Activated naive CD4-positive, alpha-beta T cell treated with anti-CD3 and anti-CD28 coated beads, Interleukin-2, amount 50 U/mL, for 24 hours (primary cell): Measurements from ENCODE around the gene DDRGK1.

Source experiments
- H3K27ac Mint-ChIP-seq: one replicate; pipeline ENCODE4 v1.8.0; 2021; ENCODE audit warnings: mild to moderate bottlenecking, mixed read lengths
- H3K27me3 Mint-ChIP-seq: one replicate; pipeline ENCODE4 v1.8.0; 2021; ENCODE audit warnings: mixed read lengths
- H3K36me3 Mint-ChIP-seq: one replicate; pipeline ENCODE4 v1.8.0; 2021; ENCODE audit warnings: mixed read lengths
- H3K4me1 Mint-ChIP-seq: one replicate; pipeline ENCODE4 v1.8.0; 2021; ENCODE audit warnings: mixed read lengths
- H3K4me3 Mint-ChIP-seq: one replicate; pipeline ENCODE4 v1.8.0; 2021; ENCODE audit warnings: mild to moderate bottlenecking, mixed read lengths
- H3K9me3 Mint-ChIP-seq: one replicate; pipeline ENCODE4 v1.8.0; 2021; ENCODE audit warnings: mixed read lengths

DDRGK1 gene

DNA sequence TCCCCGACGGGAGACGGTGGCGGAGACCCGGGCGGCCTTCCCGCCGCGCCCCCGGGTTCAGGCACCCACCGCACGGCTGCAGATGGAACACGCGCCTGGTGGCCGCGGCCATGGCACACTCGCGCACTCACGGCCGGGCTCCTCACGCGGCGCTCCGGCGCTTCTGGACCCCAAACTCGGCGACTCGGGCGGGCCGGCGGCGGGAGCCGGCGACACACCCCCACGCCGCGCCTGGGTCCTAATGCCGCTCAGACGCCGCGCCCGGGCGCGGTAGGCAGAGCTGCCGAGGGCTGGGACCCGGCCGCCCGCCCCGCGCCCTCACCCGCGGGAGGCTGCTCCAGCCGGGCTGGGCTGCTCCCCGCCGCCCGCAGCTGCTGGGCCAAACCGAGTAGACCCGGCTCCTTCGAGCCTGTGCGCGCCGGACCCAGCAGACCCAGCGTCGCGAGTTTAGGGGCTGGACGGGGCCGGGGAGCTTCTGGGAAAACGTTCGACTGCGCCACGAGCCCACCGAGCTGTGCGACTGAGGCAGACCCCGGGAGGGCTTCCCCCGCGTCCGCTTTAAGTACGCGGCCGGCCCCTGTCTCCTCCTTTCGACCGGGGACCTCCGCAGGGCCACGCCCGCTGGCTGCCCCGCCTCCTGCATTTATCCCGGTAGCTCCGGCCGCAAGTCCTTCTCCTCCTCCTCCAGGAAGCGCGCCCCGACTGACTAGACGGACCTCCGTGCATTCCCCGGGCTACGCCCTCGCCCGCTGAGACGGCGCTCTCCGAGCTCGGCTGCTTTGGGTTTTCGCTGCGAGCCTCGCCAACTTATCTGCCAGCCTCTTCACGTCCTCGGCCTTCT lies 34.8 kb upstream of the DDRGK1 start, which contains the start of gene SLC4A11:
SLC4A11 (minus strand) TSS at position 165 of the 841 bp plus-strand sequence; CDS start at position 112, 53 bp downstream.
- peaks cover 12% of the 10 kb centered on the region for H3K4me1 Mint-ChIP-seq
- H3K36me3 Mint-ChIP-seq = no peaks in the 10 kb centered on the region
- H3K27ac Mint-ChIP-seq = no peak within 1 kb of the TSS
- no peaks in the 10 kb centered on the region for H3K9me3 Mint-ChIP-seq
- H3K27me3 Mint-ChIP-seq = peaks cover 36% of the 10 kb centered on the region
- H3K4me3 Mint-ChIP-seq = peak within 1 kb of the TSS; percentile 85

DNA sequence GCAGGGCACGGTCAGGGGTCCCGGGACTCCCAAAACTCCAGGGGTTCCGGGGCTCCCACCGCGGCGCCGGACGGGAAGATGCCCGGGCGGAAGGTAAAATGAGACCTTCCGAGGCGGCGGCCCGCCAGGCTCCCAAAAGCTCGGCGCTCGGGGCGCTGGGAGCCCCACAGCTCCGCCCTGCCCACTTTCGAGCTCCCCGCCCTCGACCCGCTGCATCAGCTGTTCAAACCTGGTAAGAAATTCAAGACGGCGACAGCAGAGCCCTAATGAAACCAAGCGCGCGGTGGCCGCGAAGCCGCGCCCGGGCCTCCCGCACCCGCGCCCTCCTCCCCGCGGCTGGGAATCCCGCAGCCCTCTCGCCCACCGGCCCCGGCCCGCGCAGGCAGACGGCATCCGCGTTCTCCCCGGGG lies 34.1 kb upstream of the DDRGK1 start:
- peaks cover 34% of the 10 kb centered on the region for H3K27me3 Mint-ChIP-seq
- H3K9me3 Mint-ChIP-seq = no peaks in the 10 kb centered on the region
- no peak overlapping the region for H3K27ac Mint-ChIP-seq
- H3K4me3 Mint-ChIP-seq = peak overlapping the region; percentile 71
- H3K4me1 Mint-ChIP-seq = peaks cover 12% of the 10 kb centered on the region
- no peaks in the 10 kb centered on the region for H3K36me3 Mint-ChIP-seq

DNA sequence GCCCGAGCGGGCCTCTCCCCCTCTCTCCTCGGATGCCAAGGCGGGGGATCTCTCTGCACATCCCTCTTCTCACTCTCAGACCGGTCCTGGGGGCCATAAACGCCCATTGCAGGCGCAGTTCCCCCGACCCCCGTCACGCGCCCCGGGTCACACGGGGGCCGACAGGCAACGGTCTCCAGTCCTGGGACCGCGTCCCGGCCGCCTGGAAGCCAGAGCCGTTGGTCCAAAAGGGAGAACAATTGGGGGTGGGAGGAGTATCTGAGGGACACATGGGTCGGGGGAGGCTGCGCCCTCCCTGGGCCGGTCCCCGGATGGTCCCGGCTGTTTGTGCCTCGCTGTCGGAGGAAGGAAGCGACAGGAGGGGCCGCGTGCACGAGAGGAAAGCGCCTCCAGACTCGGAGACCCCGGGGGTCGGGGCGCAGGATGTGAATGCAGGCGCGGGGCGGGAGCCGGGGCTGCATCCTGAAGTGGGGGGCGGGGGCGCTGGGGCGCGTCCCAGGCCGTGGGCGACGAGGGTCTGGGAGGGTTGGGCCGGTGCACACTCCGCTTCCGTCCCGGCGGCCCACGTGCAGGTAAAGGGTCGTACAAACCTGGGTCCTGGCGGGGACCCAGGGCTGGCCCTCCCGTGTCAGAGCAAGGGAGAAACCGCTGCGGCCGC lies 33.6 kb upstream of the DDRGK1 start:
- Mint-ChIP-seq H3K9me3 (no peaks in the 10 kb centered on the region), H3K36me3 (no peaks in the 10 kb centered on the region), H3K4me3 (peak overlapping the region; percentile 58), H3K4me1 (peaks cover 12% of the 10 kb centered on the region), H3K27me3 (peaks cover 34% of the 10 kb centered on the region), H3K27ac (no peak overlapping the region)

DNA sequence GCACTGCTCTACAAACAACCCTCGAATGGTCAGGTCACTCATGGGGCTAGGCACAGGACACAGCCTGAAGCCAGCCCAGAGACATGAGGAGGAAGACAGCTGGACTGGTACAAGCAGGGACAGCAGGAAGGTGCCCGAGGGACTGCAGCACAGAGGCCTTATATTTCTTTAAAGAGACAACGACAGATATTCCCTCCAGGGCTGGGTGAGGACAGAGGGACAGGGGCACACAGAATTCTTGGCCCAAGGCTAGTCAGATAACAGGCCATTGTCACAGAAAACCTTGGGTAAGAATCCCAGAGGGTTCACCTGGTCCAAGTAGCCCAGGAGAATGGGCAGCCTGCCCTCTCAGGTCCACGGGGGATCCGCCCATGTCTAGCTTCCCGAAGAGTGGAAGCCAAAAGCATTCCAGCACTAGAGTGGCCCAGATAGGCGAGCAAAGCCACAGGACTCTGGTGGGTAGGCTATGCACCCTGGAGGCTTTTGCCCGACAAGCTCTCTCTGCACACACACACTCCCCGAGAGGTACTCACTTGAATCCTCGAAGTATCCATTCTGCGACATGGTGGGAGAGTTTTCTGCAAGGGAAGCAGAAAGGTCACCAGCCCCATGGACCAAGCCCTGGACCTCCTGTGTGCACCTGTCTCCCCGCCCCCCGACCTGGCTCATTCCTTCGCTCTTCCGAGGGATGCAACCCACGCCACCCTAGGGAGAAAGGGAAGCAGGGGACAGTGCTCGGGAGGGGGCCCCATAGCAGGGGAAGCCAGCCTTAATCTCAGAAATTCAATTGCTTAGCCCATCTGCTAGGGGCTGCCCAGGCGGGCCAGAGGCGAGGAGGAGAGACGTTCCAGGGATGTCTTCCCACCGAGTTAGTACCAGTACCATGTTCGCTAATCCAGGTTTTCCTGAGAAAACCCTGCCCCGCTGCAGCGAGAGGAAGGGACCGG lies 32.8 kb upstream of the DDRGK1 start:
- peak overlapping the region; percentile 11 for H3K4me3 Mint-ChIP-seq
- peaks cover 32% of the 10 kb centered on the region for H3K27me3 Mint-ChIP-seq
- H3K36me3 Mint-ChIP-seq = no peaks in the 10 kb centered on the region
- peaks cover 12% of the 10 kb centered on the region for H3K4me1 Mint-ChIP-seq
- H3K27ac Mint-ChIP-seq = no peak overlapping the region
- H3K9me3 Mint-ChIP-seq = no peaks in the 10 kb centered on the region

DNA sequence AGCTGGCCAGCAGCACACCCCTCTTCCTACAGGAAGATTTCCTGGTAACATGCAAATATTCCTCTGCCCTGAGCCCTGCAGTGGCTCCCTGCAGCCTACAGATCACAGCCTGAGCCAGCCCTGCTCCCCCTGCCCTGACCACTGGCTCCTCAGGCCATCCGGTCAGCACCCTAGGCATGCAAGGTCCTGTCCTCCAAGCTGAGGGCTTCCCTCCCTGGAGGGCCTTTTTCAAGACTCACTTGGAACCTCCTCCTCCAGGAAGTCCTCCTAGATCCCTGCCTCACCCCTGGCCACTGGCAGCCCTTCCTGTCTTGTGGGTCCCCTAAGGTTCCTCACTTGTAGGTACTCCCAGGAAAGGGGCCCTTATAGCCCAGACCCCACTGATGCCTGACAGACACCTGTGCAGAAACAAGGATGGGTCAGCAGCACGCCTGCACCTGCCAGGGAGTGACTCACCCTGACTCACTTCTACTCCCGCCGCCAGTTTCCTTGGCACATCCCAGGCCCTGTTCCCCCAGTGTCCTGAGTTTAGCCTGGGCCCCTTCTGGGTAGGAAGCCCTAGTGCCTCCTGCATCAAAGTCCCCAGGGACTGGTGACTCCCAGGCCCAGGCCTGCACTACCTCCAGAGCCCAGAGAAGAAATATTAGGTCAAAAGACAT lies 31.3 kb upstream of the DDRGK1 start:
- Mint-ChIP-seq H3K27ac (no peak overlapping the region), H3K4me1 (peaks cover 9% of the 10 kb centered on the region), H3K9me3 (no peaks in the 10 kb centered on the region), H3K36me3 (no peaks in the 10 kb centered on the region), H3K27me3 (peaks cover 27% of the 10 kb centered on the region), H3K4me3 (no peak overlapping the region)

DNA sequence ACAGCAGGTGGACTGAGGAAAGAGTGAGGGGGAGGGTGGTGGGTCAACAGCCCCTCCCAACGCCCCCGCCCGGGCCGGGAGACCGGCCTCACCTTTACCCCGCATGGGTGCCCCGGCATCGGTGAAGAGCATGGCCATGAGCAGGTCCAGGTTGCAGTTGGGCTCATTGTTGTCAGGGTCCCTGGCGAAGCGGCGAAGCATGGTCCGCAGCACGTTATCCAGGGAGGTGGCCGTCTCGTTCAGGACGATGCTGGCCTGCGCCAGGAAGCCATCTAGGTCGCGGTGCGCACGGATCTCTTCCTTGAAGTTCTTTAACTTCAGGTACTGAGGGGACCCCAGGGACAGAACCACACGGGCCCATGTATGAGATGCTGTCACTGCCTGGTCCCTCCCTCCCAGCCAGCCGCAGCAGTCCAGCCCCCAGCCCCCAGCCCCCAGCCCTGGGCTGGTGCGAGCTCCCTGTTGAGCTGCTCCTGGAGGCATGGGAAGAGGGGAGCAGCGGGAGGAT lies 29.6 kb upstream of the DDRGK1 start:
- Mint-ChIP-seq H3K9me3 (no peaks in the 10 kb centered on the region), H3K4me1 (no peaks in the 10 kb centered on the region), H3K27ac (no peak overlapping the region), H3K27me3 (peaks cover 21% of the 10 kb centered on the region), H3K4me3 (no peak overlapping the region), H3K36me3 (no peaks in the 10 kb centered on the region)

DNA sequence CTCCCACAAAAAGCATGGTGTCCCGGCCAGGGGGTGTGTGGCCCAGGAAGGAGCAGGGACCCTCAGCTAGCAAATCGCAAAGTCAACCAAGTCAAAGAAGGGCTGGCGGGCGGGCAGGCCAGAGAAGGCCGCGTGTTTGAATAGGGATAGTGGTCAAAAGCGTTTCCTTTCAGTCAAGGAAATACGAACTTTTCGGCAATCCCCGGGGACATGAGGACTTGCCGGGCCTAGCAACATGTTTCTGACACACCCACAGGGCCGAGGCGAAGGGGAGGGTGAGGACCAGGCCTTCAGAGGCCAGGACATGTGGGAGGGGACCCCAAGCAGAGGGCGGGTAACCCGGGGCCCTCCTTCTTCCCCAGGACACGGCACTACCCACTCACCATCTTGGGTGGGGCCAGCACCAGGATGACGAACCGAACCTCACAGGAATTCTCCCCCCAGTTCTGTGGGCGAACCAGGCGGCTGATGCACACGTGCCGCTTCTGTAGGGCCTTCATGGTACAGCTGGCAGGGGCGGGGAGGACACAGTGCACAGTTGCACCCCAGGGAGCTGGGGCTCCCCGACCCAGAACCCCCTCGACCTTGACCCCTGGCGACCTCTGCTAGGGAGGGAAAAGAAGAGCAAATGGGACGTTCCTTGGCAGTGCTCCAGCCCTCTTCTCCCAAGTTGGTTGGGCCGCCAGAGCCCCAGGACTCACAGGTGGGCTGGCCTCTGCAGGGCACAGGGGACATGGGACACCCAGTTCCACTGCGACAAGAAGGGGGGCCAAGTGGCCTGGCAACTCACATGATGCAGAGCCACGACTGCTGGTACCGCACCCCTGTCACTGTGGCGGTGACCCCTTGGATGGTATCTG lies 28.9 kb upstream of the DDRGK1 start:
- Mint-ChIP-seq H3K36me3 (no peaks in the 10 kb centered on the region), H3K27me3 (peaks cover 21% of the 10 kb centered on the region), H3K9me3 (no peaks in the 10 kb centered on the region), H3K4me1 (no peaks in the 10 kb centered on the region), H3K27ac (no peak overlapping the region), H3K4me3 (no peak overlapping the region)

DNA sequence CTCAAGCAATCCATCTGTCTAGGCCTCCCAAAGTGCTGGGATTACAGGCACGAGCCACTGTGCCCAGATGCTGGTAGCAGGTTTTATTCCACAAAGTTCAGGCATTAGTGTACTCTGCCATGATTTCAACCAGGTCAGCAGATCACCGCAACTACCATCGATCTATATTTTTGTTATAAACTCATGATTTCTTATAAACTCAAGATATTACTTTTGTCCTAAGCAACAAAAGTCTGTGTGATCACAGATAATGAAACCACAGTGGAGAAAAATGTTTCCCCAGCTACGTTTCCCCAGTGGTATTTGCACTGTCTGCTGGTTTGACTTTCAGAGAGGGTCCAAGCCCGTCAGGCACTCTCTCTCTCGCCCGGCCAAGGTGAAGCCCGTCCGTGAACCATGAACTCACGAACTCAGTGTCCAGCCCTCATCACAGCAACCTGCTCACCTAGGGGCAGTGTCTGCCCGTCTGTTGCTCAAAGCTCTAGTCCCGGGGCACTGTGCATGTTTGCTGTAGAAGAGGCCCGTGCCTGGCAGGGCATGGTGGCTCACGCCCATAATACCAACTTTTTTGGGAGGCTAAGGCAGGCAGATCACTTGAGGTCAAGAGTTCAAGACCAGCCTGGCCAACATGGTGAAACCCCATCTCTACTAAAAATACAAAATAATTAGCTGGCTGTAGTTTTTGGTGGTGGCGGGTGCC lies 27.6 kb upstream of the DDRGK1 start:
- no peak overlapping the region for H3K27ac Mint-ChIP-seq
- no peaks in the 10 kb centered on the region for H3K4me1 Mint-ChIP-seq
- no peaks in the 10 kb centered on the region for H3K36me3 Mint-ChIP-seq
- no peak overlapping the region for H3K4me3 Mint-ChIP-seq
- no peaks in the 10 kb centered on the region for H3K9me3 Mint-ChIP-seq
- peaks cover 14% of the 10 kb centered on the region for H3K27me3 Mint-ChIP-seq

DNA sequence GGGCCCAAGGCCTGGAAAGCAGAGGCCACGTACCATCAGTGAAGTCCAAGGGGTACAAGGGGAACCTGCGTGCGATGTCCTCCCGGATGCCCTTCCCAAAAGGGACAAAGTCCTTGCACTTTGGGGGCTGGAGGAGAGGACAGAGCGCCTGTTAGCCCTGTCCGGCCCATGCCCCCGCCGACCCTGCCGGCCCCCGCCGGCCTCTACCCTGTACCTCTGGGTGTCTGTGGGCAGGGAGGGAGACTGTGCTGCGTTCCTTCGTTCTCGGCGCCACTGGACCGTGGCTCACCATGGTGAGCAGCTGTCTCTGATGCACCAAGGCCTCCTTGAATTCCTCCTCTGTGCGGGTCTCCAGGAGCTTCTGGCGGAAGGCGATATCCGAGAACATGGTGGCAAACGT lies 26.6 kb upstream of the DDRGK1 start:
- Mint-ChIP-seq H3K27ac (no peak overlapping the region), H3K4me1 (no peaks in the 10 kb centered on the region), H3K9me3 (no peaks in the 10 kb centered on the region), H3K4me3 (no peak overlapping the region), H3K27me3 (peaks cover 6% of the 10 kb centered on the region), H3K36me3 (no peaks in the 10 kb centered on the region)

DNA sequence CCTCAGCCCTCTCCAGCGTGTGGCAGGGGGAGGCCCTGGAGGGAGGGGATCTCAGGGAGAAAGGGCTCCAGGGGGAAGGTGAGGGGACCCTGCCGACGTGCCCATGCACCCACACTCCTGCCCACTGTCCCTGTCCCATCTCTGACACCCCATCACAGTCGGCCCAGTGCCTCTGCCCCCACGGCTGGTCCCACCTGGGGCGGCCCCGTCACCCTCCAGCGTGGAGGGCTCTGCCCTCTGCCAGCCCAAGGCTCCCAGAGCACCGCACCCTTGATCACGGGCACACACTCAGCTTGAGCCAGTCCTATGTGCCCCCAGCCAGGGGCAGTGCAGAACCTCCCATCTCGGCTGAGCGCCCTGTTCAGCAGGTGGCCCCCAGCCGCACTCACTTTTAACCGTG lies 25.3 kb upstream of the DDRGK1 start:
- H3K4me1 Mint-ChIP-seq = no peaks in the 10 kb centered on the region
- H3K4me3 Mint-ChIP-seq = no peak overlapping the region
- H3K27me3 Mint-ChIP-seq = no peaks in the 10 kb centered on the region
- no peaks in the 10 kb centered on the region for H3K36me3 Mint-ChIP-seq
- H3K27ac Mint-ChIP-seq = no peak overlapping the region
- H3K9me3 Mint-ChIP-seq = no peaks in the 10 kb centered on the region

DNA sequence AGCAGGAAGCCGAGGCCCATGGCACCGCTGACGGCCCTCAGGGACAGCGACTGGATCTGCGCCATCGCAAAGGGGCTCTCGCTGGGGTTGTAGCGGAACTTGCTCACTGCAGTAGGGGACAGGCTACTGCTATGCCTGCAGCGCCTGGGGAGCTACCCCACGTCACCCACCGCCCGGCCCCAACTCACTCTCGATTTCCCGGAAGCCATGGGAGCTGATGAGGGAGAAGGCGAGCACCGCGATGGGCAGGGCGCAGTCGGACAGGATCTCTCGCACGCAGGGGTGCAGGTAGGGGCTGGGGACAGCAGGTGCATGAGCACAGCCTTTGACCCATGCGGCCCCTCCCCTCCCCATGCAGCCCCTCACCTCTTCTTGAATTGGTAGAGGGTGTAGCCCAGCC lies 24.7 kb upstream of the DDRGK1 start:
- Mint-ChIP-seq H3K9me3 (no peaks in the 10 kb centered on the region), H3K4me1 (no peaks in the 10 kb centered on the region), H3K4me3 (no peak overlapping the region), H3K27ac (no peak overlapping the region), H3K27me3 (no peaks in the 10 kb centered on the region), H3K36me3 (no peaks in the 10 kb centered on the region)

DNA sequence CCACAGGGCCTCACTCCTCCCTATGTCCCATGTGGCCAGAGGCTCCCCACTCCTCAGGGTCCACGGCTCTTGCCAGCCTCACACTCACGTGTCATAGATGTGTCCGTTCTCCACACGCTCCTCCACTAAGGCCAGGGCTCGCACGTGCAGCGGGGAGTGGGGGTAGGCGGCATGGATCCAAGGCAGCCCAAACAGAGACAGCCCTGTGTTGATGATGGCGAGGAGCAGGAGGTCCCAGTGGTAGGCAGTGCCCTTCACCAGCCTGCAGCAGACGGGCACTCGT lies 24.2 kb upstream of the DDRGK1 start:
- no peaks in the 10 kb centered on the region for H3K9me3 Mint-ChIP-seq
- no peaks in the 10 kb centered on the region for H3K27me3 Mint-ChIP-seq
- no peak overlapping the region for H3K27ac Mint-ChIP-seq
- H3K4me1 Mint-ChIP-seq = peaks cover under 1% of the 10 kb centered on the region
- no peaks in the 10 kb centered on the region for H3K36me3 Mint-ChIP-seq
- H3K4me3 Mint-ChIP-seq = no peak overlapping the region

DNA sequence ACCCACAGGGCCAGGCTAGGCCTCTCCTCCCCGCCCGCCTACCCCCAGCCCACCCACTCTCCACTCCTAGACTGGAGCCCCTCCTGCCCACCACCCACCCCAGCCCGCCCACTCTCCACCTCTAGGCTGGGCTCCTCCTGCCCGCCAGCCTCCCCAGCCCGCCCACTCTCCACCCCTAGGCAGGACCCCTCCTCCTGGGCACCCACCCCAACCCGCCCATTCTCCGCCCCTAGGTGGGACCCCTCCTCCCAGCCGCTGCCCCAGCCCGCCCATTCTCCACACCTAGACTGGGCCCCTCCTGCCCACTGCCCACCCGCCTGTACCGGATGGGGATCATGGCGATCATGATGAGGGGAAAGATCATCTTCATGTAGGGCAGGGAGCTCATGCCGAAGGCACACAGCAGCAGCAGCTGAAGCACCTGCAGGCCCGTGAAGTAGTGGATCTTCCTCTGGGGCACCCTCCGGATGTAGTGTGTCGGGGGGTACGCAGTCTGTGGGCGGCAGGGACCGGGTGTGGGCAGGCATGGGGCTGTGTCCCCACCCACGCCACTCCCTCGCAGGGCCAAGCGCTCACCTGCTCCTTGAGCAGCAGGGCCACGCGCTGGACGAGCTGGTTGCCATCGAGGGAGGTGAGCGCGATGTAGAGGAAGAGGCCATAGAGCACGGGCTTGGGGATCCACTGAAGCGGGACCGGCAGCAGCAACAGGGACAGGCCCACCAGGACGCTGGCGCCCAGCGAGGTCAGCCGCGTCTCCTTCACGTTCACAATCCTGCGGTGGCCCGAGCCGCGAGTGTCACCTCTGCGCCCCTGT lies 23.7 kb upstream of the DDRGK1 start:
- H3K27me3 Mint-ChIP-seq = no peaks in the 10 kb centered on the region
- H3K9me3 Mint-ChIP-seq = no peaks in the 10 kb centered on the region
- H3K36me3 Mint-ChIP-seq = no peaks in the 10 kb centered on the region
- peaks cover 6% of the 10 kb centered on the region for H3K4me1 Mint-ChIP-seq
- no peak overlapping the region for H3K4me3 Mint-ChIP-seq
- H3K27ac Mint-ChIP-seq = no peak overlapping the region
